Left lobe of liver (tissue), 2 donors: ENCODE data around the gene ENTPD3. TPM values are rescaled to one million over a fixed set of nuclear protein-coding genes. Genes with fewer than 3 reads are reported as not detected.

Source experiments
- ATAC-seq: fragments of 200-7000 bp; cut with Tn5 transposase; one replicate; pipeline ENCODE4 v1.9.1; 2020; ENCODE audit warnings: mild to moderate bottlenecking, moderate library complexity
- DNase-seq: peaks from one replicate; pipeline ENCODE4 v3.0.0-alpha.2; 2020; ENCODE audit warnings: low spot score
- total RNA-seq: library from RNA; stranded (reverse); gene quantifications from one replicate; pipeline ENCODE4 v1.2.1, GENCODE V29; 2021
- donor health status: DM: no; HTN: no; CAD: no; lungs with moderate emphysema.
- donor health status: DM: no; HTN: yes; CAD: no.

The ENTPD3 gene
- total RNA-seq, 1 donor from 2014 or later = not detected

GRCh38 chr3:40404591-40405198, 17.7 kb downstream of the ENTPD3 start:
- DNase-seq = no peak
- ATAC-seq = no peak

GRCh38 chr3:40407007-40407406, 20.0 kb downstream of the ENTPD3 start:
- no peak for ATAC-seq

GRCh38 chr3:40407611-40408010, 20.6 kb downstream of the ENTPD3 start:
- ATAC-seq = no peak
- no peak for DNase-seq

More at GRCh38 chr3:40407007-40407406, 20.0 kb downstream of the ENTPD3 start:
- DNase-seq = no peak

GRCh38 chr3:40414270-40414669, 27.3 kb downstream of the ENTPD3 start:
- DNase-seq (no peak), ATAC-seq (no peak)

- DNase-seq (no peak), ATAC-seq (no peak)
Observed at GRCh38 chr3:40417845-40418543, 31.0 kb downstream of the ENTPD3 start.

GRCh38 chr3:40422861-40423260, 35.9 kb downstream of the ENTPD3 start:
- ATAC-seq (no peak), DNase-seq (no peak)

- no peak for DNase-seq
Observed at GRCh38 chr3:40427045-40427669, 40.2 kb downstream of the ENTPD3 start.

GRCh38 chr3:40432793-40433192, 45.8 kb downstream of the ENTPD3 start:
- DNase-seq (no peak), ATAC-seq (no peak)

More at GRCh38 chr3:40427045-40427669, 40.2 kb downstream of the ENTPD3 start:
- no peak for ATAC-seq

- no peak for DNase-seq
- ATAC-seq = no peak
Observed at GRCh38 chr3:40437889-40438288, 50.9 kb downstream of the ENTPD3 start.

GRCh38 chr3:40445062-40445461, 58.1 kb downstream of the ENTPD3 start:
- ATAC-seq = no peak
- no peak for DNase-seq

- ATAC-seq = no peak
- no peak for DNase-seq
Observed at GRCh38 chr3:40445880-40446279, 58.9 kb downstream of the ENTPD3 start.

GRCh38 chr3:40450438-40450837, 63.5 kb downstream of the ENTPD3 start:
- ATAC-seq = no peak
- DNase-seq = no peak

GRCh38 chr3:40451551-40451950, 64.6 kb downstream of the ENTPD3 start:
- ATAC-seq (no peak), DNase-seq (no peak)

- ATAC-seq (no peak), DNase-seq (no peak)
Observed at GRCh38 chr3:40452057-40452456, 65.1 kb downstream of the ENTPD3 start.

GRCh38 chr3:40452562-40452875, 65.5 kb downstream of the ENTPD3 start:
- no peak for DNase-seq
- no peak for ATAC-seq

- DNase-seq = peak; percentile 99
- peak; percentile 93 for ATAC-seq
Observed at GRCh38 chr3:40452876-40453730, 66.1 kb downstream of the ENTPD3 start.

- DNase-seq (no peak), ATAC-seq (no peak)
Observed at GRCh38 chr3:40453933-40454332, 66.9 kb downstream of the ENTPD3 start.

GRCh38 chr3:40455328-40455727, 68.3 kb downstream of the ENTPD3 start:
- DNase-seq = no peak
- no peak for ATAC-seq

GRCh38 chr3:40456279-40456939, 69.4 kb downstream of the ENTPD3 start:
- DNase-seq (no peak), ATAC-seq (no peak)

- ATAC-seq (peak; percentile 82), DNase-seq (peak; percentile 98)
Observed at GRCh38 chr3:40456940-40457823, 70.2 kb downstream of the ENTPD3 start, which contains the start of gene RPL14. RPL14 (plus strand) TSS chr3:40457339; CDS start chr3:40457472, 133 bp downstream.
